Effector CD8-positive, alpha-beta T cell (primary cell): ENCODE measurements around the gene PYDC1.
A peak's percentile ranks its signal among the peaks of the same experiment; 100 is the strongest.
"Not testable (repeated sequence)": the region's sequence is repeated elsewhere in the genome, so short reads cannot be mapped to it uniquely, and the experiment has no call there.

Experiments
- DNase-seq: peaks from one replicate; lab custom pipeline; 2025; lab: John Stamatoyannopoulos, UW

PYDC1 gene

DNA sequence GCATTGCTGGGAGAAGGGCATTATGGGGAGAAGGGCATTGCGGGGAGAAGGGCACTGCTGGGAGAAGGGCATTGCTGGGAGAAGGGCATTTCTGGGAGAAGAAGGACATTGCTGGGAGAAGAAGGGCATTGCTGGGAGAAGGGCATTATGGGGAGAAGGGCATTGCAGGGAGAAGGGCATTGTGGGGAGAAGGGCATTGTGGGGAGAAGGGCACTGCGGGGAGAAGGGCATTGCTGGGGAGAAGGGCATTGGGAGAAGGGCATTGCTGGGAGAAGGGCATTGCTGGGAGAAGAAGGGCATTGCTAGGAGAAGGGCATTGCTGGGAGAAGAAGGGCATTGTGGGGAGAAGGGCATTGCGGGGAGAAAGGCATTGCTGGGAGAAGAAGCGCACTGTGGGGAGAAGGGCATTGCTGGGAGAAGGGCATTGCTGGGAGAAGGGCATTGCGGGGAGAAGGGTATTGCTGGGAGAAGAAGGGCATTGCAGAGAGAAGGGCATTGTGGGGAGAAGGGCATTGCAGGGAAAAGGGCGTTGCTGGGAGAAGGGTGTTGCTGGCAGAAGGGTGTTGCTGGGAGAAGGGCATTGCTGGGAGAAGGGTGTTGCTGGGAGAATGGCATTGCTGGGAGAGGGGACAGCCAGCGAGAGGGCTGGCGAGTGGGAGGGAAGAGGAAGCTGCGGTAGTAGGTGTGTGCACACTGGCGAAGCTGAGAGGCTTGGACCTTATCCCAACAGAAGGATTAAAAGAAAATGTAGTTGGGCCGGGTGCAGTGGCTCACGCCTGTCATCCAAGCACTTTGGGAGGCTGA, 4.6 kb upstream of the PYDC1 start:
- DNase-seq: no peak

DNA sequence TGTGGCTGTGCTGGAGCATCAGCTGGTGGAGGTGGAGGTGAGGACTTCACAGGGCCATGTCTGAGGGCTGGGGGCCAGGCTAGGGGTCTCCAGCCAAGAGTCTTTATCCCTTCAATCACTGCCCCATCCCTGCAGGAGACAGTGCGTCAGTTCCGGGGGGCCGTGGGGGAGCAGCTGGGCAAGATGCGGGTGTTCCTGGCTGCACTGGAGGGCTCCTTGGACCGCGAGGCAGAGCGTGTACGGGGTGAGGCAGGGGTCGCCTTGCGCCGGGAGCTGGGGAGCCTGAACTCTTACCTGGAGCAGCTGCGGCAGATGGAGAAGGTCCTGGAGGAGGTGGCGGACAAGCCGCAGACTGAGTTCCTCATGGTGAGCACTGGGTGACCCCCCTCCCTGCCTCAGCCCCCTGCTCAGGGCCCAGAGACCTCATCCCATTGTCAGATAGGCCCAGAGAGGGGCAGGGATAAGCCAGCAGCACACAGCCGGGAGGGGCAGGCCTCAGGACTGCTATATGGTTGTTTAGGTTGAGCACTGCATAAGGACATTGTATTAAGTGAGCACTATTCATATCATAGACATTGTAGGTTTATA, 2.3 kb upstream of the PYDC1 start:
- DNase-seq: no peak

DNA sequence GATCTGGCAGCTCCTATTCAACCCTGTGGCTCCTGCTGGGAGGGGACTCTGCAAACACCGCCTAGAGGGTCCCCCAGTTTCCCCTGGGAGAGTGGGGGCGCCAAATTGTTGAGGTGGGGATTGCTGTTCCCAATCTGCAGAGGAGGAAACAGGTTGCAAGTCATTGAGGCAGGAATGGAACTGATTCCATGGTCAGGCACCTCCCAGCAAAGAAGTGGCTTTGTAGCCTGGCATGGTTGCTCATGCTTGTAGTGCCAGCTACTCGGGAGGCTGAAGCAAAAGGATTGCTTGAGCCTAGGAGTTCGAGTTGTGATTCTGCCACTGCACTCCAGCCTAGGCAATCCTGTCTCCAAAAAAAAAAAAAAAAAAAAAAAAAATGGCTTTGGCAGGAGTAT, 198 bp upstream of the PYDC1 start:
- DNase-seq: no peak

DNA sequence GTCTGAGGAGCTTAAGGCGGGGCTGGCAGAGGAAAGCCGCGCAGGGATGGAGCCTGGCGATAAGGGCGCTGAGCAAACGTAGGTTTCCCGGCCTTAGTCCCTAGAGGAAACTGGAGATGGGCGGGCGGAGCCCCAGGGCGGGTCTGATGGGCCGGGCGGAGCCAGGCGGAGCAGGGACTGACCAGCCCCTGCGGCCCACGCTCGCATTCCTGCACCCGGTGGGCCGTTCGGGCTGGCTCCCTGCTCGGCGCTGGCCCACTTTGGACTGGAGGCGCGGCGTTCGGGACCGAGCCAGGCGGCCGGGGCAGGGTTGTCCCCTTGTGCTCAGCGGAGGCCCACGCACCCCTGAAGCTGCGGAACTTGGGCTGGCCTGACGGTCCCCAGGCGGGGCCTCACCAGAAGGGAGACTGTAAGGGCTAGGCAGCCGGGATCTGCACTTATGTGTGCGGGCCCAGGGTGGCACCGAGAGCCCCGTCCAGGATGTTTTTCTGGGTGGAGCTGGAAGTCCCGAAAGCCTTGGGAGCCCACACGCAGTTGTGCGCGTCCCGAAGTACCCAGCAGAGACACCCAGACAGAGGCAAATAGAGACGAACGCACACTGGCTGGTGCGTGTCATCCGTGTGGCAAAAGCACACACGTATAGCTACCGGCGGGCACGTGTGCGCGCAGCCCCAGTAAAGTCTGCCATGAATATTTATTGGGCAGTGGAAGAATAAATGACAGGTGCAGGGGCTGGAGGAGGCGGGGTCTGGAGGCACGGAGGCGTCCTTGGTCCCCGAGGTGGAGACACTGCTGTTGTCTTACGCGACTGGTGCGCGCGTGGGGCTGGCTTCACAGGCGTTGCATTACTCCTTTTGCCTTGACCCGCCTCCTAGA, 1.4 kb downstream of the PYDC1 start:
- no peak for DNase-seq

GRCh38 chr16:31214708-31215286, 2.1 kb downstream of the PYDC1 start:
- DNase-seq: no peak

GRCh38 chr16:31213877-31214707, 2.8 kb downstream of the PYDC1 start, which contains the start of gene TRIM72:
TSS of gene TRIM72 (plus strand) at chr16:31214119. CDS start at chr16:31214739, 620 bp downstream.
- no peak for DNase-seq

- DNase-seq: no peak
These were observed 3.6 kb downstream of the PYDC1 start for GRCh38 chr16:31213342-31213741.

- DNase-seq: no peak
These were observed 10.2 kb downstream of the PYDC1 start for GRCh38 chr16:31206776-31207175.

DNA sequence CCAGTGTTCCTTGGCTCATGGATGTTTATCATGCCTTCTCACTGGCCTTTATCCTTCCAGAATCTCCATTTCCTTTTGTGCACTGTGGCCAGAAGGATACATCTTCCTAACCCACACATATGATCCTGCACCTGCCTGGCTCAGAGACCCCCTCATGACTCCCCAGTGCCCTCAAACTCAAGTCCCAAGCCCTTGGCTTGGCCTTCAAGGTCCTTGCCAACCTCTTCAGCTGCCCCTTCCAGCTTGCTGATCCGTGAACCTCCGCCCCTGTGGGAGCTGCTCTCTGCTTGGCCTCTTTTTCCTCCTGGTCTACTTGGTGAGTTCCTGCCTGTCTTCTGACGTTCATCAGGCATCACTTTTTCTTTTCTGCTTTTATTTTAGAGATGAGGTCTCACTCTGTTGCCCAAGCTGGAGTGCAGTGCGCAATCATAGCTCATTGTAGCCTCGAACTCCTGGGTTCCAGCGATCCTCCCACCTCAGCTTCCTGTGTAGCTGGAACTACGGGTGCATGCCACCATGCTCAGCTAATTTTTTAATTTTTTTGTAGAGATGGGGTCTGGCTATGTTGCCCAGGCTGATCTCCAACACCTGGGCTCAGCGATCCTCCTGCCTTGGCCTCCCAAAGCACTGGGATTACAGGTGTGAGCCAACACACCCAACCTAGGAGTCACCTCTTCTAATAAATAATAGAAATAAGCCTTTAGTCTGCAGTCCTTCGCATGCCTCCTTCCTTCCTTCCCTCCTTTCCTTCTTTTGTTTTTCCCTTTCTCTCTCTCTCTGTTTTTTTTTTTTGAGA, 11.9 kb downstream of the PYDC1 start:
- no peak for DNase-seq

- DNase-seq: no peak
These were observed 14.2 kb downstream of the PYDC1 start, which contains the start of gene PYCARD for GRCh38 chr16:31202414-31203375. TSS of gene PYCARD (minus strand) at chr16:31202760. CDS start at chr16:31202690, 70 bp downstream.

GRCh38 chr16:31201582-31202413, 15.1 kb downstream of the PYDC1 start:
- DNase-seq: peak; percentile 26

DNA sequence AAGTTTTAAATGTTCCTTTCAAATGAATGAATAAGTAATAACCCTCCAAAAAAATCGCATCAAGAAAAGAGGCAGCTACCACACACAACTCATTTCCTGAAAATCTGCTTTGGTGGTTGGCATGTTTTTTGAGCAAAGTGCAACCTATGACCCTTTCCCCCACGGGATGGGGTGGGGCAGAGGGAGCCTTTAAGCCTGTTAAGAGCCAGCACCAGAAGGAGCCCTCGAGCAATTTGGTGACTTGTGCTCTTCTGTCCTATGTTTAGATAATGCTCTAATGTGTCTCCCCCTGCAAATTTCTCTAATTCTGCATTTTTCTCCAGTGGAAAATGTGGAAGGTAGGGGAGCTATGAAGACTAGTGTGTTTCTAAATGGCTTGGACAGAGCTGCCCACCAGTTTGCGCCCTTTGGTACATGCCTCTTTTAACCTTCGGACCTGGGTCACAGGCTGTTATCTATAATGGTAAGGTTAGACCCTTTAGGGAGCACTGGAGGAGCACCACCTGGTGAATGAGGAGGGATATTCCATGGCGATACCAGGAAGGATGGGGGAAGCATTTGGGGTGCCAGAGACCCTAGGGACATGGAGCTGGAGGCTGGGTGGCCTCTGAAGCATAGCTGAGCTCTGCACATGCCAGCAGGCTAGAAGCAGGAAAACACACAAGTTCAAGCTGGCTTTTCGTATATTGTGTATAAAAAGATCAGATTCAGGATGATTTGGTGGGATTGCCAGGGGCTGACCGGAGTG, 15.9 kb downstream of the PYDC1 start:
- no peak for DNase-seq

DNA sequence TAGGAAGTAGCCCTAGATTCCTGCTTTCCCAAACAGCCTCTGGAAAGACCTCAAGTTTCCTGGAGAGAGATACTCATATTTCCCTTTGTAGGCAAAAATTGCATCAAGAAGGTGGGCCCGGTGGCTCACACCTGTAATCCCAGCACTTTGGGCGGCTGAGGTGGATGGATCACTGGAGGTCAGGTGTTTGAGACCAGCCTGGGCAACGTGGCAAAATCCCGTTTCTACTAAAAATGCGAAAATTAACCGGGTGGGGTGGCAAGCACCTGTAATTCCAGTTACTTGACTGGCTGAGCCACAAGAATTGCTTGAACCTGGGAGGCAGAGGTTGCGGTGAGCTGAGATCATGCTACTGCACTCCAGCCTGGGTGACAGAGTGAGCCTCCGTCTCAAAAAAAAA, 16.8 kb downstream of the PYDC1 start:
- DNase-seq: not testable (repeated sequence)

DNA sequence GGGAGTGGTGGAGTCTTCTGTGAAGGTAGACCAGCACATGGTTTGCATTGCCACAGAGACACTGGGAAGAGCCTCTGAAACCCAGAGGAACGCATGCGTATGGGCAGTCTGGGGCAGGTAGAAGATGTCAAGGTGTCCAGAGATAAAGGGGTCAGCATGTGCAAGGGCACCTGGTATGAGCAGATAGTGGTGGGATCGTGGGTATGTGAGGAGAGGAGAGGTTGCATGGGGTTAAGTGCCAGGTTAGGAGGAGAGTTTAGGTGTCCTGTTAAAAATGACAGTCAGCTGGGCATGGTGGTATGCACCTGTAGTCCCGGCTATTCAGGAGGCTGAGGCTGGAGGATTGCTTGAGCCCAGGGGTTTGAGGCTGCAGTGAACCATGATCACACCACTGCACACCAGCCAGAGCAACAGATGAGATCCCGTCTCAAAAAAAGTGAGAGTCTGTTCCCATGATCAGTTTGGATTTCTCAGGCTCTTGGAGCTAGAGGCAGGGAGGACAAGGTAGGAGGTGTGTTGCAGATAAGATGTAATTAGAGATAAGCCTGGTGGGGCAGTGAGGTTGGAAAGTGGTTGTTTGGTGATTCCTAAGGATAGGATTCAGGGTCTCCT, 17.4 kb downstream of the PYDC1 start:
- no peak for DNase-seq

- no peak for DNase-seq
These were observed 18.6 kb downstream of the PYDC1 start for GRCh38 chr16:31198207-31198882.

DNA sequence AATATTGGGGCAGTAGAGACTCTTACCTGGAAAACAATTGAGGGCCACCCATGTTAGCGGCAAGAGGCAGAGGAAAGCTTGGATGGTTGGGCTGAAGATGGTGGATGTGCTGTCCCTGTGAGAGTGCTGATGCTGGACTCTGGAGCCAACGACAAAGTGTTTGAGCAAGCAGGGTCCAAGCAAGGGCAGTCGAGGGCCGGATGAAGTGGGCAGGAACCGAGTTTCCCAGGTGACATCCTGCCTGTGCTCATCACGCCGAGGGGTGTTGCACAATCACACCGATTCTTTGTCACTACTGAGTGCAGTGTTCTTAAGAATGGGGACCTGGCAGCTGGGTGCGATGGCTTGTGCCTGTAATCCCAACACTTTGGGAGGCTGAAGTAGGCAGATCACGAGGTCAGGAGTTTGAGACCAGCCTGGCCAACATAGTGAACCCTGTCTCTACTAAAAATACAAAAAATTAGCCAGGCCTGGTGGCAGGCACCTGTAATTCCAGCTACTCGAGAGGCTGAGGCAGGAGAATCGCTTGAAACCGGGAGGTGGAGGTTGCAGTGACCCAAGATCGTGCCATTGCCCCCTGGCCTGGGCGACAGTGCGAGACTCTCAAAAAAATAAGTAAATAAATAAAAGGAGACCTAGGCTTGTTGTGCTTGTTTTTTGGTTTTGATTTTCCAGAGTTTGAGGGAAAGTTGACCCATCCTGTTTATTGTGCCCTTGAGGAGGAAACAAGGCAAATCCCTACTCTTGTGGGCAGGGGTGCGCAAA, 20.4 kb downstream of the PYDC1 start:
- no peak for DNase-seq
